ENCODE results near the gene BHLHE40. TPM values are rescaled to one million over a fixed set of nuclear protein-coding genes. Genes with fewer than 3 reads are reported as not detected.

Gene BHLHE40
- total RNA-seq (2012; rRNA removed) (22.8 and 24.2 TPM in 2 replicates), polyA plus RNA-seq (2012; rRNA removed) (31.1 and 31.8 TPM in 2 replicates), Bru-seq, nascent RNA (percentile 71 among the genes with signal in this experiment), BruChase-seq, experiment 1, labeled RNA remaining after a 6-hour chase (percentile 40 among the genes with signal in this experiment), BruChase-seq, experiment 2, labeled RNA remaining after a 2-hour chase (percentile 59 among the genes with signal in this experiment)
- 26.0 and 43.6 TPM in 2 replicates for polyA plus RNA-seq (2012; cell fraction: cytosol; rRNA removed)
- polyA plus RNA-seq (2012; cell fraction: nucleus; rRNA removed; ENCODE audit: low replicate concordance), result 147 and 366 TPM in 2 replicates
- long read RNA-seq, partial matches to known transcripts, result 1 of 8 reads
- long read RNA-seq, other reads (novel, unspliced or antisense), result 3 of 8 reads

DNA sequence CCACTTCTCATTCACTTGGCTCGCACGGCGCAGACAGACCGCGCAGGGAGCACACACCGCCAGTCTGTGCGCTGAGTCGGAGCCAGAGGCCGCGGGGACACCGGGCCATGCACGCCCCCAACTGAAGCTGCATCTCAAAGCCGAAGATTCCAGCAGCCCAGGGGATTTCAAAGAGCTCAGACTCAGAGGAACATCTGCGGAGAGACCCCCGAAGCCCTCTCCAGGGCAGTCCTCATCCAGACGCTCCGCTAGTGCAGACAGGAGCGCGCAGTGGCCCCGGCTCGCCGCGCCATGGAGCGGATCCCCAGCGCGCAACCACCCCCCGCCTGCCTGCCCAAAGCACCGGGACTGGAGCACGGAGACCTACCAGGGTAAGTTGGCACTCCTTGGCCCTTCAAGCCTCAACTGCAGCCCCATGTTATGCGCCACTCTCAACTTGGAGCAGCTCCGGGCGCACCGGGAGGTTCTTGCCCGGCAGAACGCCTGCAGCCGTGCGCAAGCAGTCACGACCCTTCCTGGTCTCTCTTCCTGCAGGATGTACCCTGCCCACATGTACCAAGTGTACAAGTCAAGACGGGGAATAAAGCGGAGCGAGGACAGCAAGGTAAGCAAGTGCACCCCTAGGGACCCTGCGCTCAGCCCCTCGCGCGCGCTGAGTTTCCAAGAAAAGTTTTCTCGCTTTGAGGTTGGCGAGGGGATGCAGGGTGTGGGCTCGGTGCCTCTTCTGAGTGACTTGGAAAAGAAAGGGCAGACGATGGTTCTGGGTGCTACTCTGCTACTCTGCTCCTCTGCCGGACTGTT, at the start of gene BHLHE40:
BHLHE40 (plus strand) TSS at position 10 of the 801 bp plus-strand sequence; CDS start at position 292, 282 bp downstream.
- POLR2A ChIA-PET (ENCODE audit: unreplicated experiment), result interaction anchor here (0.6 to 1.5 kb wide), 4 partner anchors 14 to 1805 kb away, joined by 3 to 17 read pairs (median 6); no protein-coding TSS in a partner anchor
- H3K9me3 ChIP-seq (ENCODE audit: control insufficient read depth, insufficient read depth, low read length), result no peaks in the 10 kb centered on the region
- H2BK120ac ChIP-seq (ENCODE audit: low read depth, low read length), result peak within 1 kb of the TSS; percentile 86
- H4K91ac ChIP-seq (ENCODE audit: insufficient read depth, low read depth, low read length), result peak within 1 kb of the TSS; percentile 95
- peak within 1 kb of the TSS; percentile 72 for H3K18ac ChIP-seq (ENCODE audit: low read depth, low read length)
- H3K56ac ChIP-seq (ENCODE audit: extremely low read depth, insufficient read depth, low read length), result peak within 1 kb of the TSS; percentile 88
- H3K4ac ChIP-seq (ENCODE audit: low read depth, low read length), result peak within 1 kb of the TSS; percentile 95
- H4K20me1 ChIP-seq (ENCODE audit: insufficient read depth, low read length), result peaks cover 24% of the 10 kb centered on the region; the same call in 1 of the 2 replicates
- H4K5ac ChIP-seq (ENCODE audit: low read depth, low read length), result peak within 1 kb of the TSS; percentile 40; the same call in 1 of the 2 replicates
- H4K8ac ChIP-seq (ENCODE audit: low read depth in 2 of 2, low read length in 2 of 2), result peak within 1 kb of the TSS; percentile 32 to 83
- peaks cover 14% of the 10 kb centered on the region for H3K36me3 ChIP-seq (ENCODE audit: control insufficient read depth, insufficient read depth, low read length)
- H3K27ac ChIP-seq (ENCODE audit: insufficient read depth, low read length), result peak within 1 kb of the TSS; percentile 93
- H2BK5ac ChIP-seq (ENCODE audit: low read depth, low read length, poor library complexity, severe bottlenecking), result peak within 1 kb of the TSS; percentile 93
- TSS peak; percentile 49 for BruUV-seq (replicated peaks)
- peaks cover 16 to 47% of the 10 kb centered on the region in 2 experiments; a peak in 3 of 4 replicates for H3K79me1 ChIP-seq (ENCODE audit: low read depth in 1 of 2, low read length in 2 of 2)
- peak within 1 kb of the TSS; percentile 92 for H3K4me3 ChIP-seq (ENCODE audit: insufficient read depth, low read depth, low read length)
- 0% methylated on average over 15 of the region's 51 CpGs; no CpG with 5 or more reads in 1 of the 2 experiments for WGBS, 2 experiments (ENCODE audit: extremely low coverage in 2 of 2, insufficient read length in 1 of 2)
- peak within 1 kb of the TSS; percentile 93 for H2AFZ ChIP-seq (replicated peaks; ENCODE audit: low read length, poor library complexity)
- peaks cover 7% of the 10 kb centered on the region; the same call in 1 of the 2 replicates for H3K9me1 ChIP-seq (ENCODE audit: insufficient read depth, low read length)
- H3K4me2 ChIP-seq (ENCODE audit: low read depth, low read length), result peak within 1 kb of the TSS; percentile 65
- H2BK20ac ChIP-seq (ENCODE audit: low read depth, low read length), result 0 out of 2 replicates have a peak within 1 kb of the TSS, but pooled peaks have one; percentile 6
- CTCF ChIA-PET, result interaction anchor here (0.7 to 2.7 kb wide), 10 partner anchors 33 to 314 kb away, joined by 3 to 15 read pairs (median 4); no protein-coding TSS in a partner anchor
- peak within 1 kb of the TSS; percentile 95 for H2AK9ac ChIP-seq (replicated peaks; ENCODE audit: low read depth, low read length, poor library complexity)
- in situ Hi-C loops (cut with MboI; ENCODE audit: low sequenced_read_pairs) (loop anchor here (5.0 to 10.0 kb wide), 4 partner anchors 43 to 262 kb away; partner anchors contain the start of gene ARL8B), intact Hi-C loops (cut with micrococcal nuclease) (loop anchor here (1.0 to 5.0 kb wide), 5 partner anchors 47 to 218 kb away; partner anchors contain the start of gene ARL8B), dilution Hi-C loops (cut with HindIII; ENCODE audit: low sequenced_read_pairs, unreplicated experiment) (no loop called here)
- H3K9ac ChIP-seq (ENCODE audit: low read depth, low read length), result peak within 1 kb of the TSS; percentile 92
- no peaks in the 10 kb centered on the region for H3K27me3 ChIP-seq (ENCODE audit: control insufficient read depth, insufficient read depth, low read length)
- H2BK15ac ChIP-seq (ENCODE audit: low read depth, low read length), result peak within 1 kb of the TSS; percentile 61; the same call in 2 of the 3 replicates
- peak within 1 kb of the TSS; percentile 92 for H3K23ac ChIP-seq (ENCODE audit: low read depth, low read length)
- peak within 1 kb of the TSS; percentile 85; the same call in 1 of the 2 replicates for H2AK5ac ChIP-seq (ENCODE audit: low read depth, low read length)
- H3K14ac ChIP-seq (replicated peaks; ENCODE audit: low read depth, low read length), result peak within 1 kb of the TSS; percentile 98
- no peak for DNase-seq
- ATAC-seq (ENCODE audit: low read depth), result peak; percentile 34
- H3K4me1 ChIP-seq (ENCODE audit: control insufficient read depth, insufficient read depth, low read length), result peaks cover 23% of the 10 kb centered on the region
- peak; percentile 4; the same call in 1 of the 2 replicates for TF ChIP-seq RAD21 (IDR thresholded peaks at IDR 0.05; ENCODE audit: low read length)
- TF ChIP-seq, protein P1, sequence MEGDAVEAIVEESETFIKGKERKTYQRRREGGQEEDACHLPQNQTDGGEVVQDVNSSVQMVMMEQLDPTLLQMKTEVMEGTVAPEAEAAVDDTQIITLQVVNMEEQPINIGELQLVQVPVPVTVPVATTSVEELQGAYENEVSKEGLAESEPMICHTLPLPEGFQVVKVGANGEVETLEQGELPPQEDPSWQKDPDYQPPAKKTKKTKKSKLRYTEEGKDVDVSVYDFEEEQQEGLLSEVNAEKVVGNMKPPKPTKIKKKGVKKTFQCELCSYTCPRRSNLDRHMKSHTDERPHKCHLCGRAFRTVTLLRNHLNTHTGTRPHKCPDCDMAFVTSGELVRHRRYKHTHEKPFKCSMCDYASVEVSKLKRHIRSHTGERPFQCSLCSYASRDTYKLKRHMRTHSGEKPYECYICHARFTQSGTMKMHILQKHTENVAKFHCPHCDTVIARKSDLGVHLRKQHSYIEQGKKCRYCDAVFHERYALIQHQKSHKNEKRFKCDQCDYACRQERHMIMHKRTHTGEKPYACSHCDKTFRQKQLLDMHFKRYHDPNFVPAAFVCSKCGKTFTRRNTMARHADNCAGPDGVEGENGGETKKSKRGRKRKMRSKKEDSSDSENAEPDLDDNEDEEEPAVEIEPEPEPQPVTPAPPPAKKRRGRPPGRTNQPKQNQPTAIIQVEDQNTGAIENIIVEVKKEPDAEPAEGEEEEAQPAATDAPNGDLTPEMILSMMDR (conservative IDR thresholded peaks at IDR 0.05; ENCODE audit: low read depth, low read length), result no peak
- TF ChIP-seq RCOR1 (IDR thresholded peaks at IDR 0.05; ENCODE audit: insufficient replicate concordance, low read length), result no peak
- TF ChIP-seq, protein P2, sequence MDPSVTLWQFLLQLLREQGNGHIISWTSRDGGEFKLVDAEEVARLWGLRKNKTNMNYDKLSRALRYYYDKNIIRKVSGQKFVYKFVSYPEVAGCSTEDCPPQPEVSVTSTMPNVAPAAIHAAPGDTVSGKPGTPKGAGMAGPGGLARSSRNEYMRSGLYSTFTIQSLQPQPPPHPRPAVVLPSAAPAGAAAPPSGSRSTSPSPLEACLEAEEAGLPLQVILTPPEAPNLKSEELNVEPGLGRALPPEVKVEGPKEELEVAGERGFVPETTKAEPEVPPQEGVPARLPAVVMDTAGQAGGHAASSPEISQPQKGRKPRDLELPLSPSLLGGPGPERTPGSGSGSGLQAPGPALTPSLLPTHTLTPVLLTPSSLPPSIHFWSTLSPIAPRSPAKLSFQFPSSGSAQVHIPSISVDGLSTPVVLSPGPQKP (IDR thresholded peaks at IDR 0.05; ENCODE audit: borderline replicate concordance, low read depth, low read length), result no peak
- TF ChIP-seq BHLHE40 (IDR thresholded peaks at IDR 0.05; ENCODE audit: low read depth, low read length), result no peak
- TF ChIP-seq POLR2A (IDR thresholded peaks at IDR 0.05; ENCODE audit: low read depth, low read length), result peak; percentile 94
- no peak for TF ChIP-seq MAFK (IDR thresholded peaks at IDR 0.05; ENCODE audit: low read depth, low read length)
- peak; percentile 95; the same call in 1 of the 2 replicates for TF ChIP-seq CHD1 (IDR thresholded peaks at IDR 0.05; ENCODE audit: low read depth, low read length)
- TF ChIP-seq MAZ (IDR thresholded peaks at IDR 0.05; ENCODE audit: borderline replicate concordance, low read depth, low read length), result peak; percentile 89; the same call in 1 of the 2 replicates
- no peak for TF ChIP-seq USF2 (IDR thresholded peaks at IDR 0.05; ENCODE audit: low read depth, low read length)

All from IMR-90 (cell line).